Aorta (tissue), 5 donors: ENCODE data around the gene NLGN1. TPM values are rescaled to one million over a fixed set of nuclear protein-coding genes. Genes with fewer than 3 reads are reported as not detected.

Source experiments
- ATAC-seq: fragments of 200-7000 bp; cut with Tn5 transposase; one replicate; pipeline ENCODE4 v1.9.1; 2022; ENCODE audit warnings: moderate library complexity; ENCODE audit not compliant: low FRiP score
- DNase-seq, 2 donors: peaks; one replicate each; pipeline ENCODE4 v3.0.0-alpha.2; 2020
- H3K27ac ChIP-seq, 2 donors: one replicate each; pipeline ENCODE4 v1.5.1; 2013; ENCODE audit warnings: low read length in 2 of 2, mild to moderate bottlenecking in 2 of 2, moderate library complexity in 2 of 2, control low read depth in 1 of 2, inconsistent platforms in 1 of 2, low read depth in 1 of 2
- H3K27me3 ChIP-seq, 2 donors: one replicate each; pipeline ENCODE4 v1.6.1; 2013; ENCODE audit warnings: control low read depth in 1 of 2, low read length in 1 of 2, mild to moderate bottlenecking in 1 of 2, moderate library complexity in 1 of 2; ENCODE audit not compliant: insufficient read depth in 2 of 2, control insufficient read depth in 1 of 2
- H3K36me3 ChIP-seq, 2 donors: one replicate each; pipeline ENCODE4 v1.6.1; 2013; ENCODE audit warnings: control low read depth in 1 of 2, low read length in 1 of 2, mild to moderate bottlenecking in 1 of 2; ENCODE audit not compliant: insufficient read depth in 2 of 2, control insufficient read depth in 1 of 2
- H3K4me1 ChIP-seq, 2 donors: one replicate each; pipeline ENCODE4 v1.6.1; 2013; ENCODE audit warnings: low read length in 2 of 2, control low read depth in 1 of 2, mild to moderate bottlenecking in 1 of 2, moderate library complexity in 1 of 2; ENCODE audit not compliant: insufficient read depth in 2 of 2, control insufficient read depth in 1 of 2
- H3K4me3 ChIP-seq, 2 donors: one replicate each; pipeline ENCODE4 v1.5.1; 2013; ENCODE audit warnings: low read length in 2 of 2, control low read depth in 1 of 2, mild to moderate bottlenecking in 1 of 2
- H3K9me3 ChIP-seq: one replicate; pipeline ENCODE4 v1.6.1; 2013; ENCODE audit warnings: mild to moderate bottlenecking, low read length; ENCODE audit not compliant: control insufficient read depth
- WGBS, 2 donors: extraction: QIAGEN DNeasy Blood & Tissue Kit; methylation state at CpG; one replicate each; pipeline ENCODE4 v1.1.7; 2013; 5-methylcytosine and 5-hydroxymethylcytosine counted together
- intact Hi-C, 2 donors: fragments of 100-400 bp; cut with DNase I; formaldehyde crosslinking; loops; one replicate each; pipeline versions ENCODE4 v1.14.2 to v1.15.0; 2022
- polyA plus RNA-seq, 2 donors: library from polyadenylated mRNA; stranded (reverse); fragments of 200-250 nt; gene quantifications; one replicate each; pipeline ENCODE4 v1.2.3, GENCODE V29; 2013
- total RNA-seq, 2 donors: library from RNA; stranded (reverse); fragmentation: NEBNext Ultra II Directional; extraction: Animal tissue kit (Norgen Biotek cat#: 25700); gene quantifications; one replicate each; pipeline ENCODE4 v1.2.1, GENCODE V29; 2021
- donor health status: healthy with polysubstance abuse.
- donor health status: Bipolar disorder and iron deficiency.
- donor health status: DM: no; HTN: no; CAD: no.
- donor health status: DM: no; HTN: no; CAD: no.
- donor health status: DM: yes; HTN: yes; CAD: no.

Gene NLGN1
- total and polyA plus RNA-seq, 4 donors, result 0.50 to 20.0 (median 8.6) TPM

DNA sequence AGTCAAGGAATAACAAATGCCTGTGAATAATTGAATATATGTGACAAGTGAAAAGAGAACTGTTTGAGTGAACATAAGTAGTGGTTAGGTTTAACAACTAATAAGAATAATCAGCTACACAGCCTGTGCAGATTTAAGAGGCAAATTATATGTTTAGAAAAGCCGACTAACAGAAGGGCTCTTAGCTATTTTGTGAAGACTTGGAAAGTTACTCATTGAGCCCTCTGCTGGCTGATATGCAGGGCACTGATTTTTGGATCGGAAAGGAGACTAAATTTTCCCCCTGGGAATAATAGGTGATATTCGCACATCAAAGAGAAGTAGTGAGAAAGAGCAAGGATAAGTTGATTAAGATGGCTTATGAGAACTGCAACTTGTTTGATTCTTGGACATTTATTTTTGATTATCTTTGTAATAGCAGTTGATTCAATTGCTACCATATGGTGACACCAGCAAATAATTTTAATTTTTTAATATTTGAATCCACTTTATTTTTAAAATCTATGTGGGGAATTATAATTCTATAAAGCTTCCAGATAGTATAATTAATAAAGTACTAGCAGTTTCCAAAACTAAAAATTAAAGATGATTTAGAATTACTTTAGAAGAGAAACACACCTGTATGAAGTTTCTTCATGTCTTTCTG is 156.2 kb downstream of the NLGN1 start:
- ATAC-seq, result no peak
- no peak overlapping the region for H3K27ac ChIP-seq
- H3K27me3 ChIP-seq, result no peaks in the 10 kb centered on the region
- intact Hi-C loops, result loop anchor here (5.0 kb wide), 2 partner anchors 141 to 181 kb away; no protein-coding TSS in a partner anchor
- H3K36me3 ChIP-seq, result no peaks in the 10 kb centered on the region
- 2% methylated on average over 3 of the region's 3 CpGs for WGBS, 2 donors
- H3K9me3 ChIP-seq, result no peaks in the 10 kb centered on the region
- H3K4me1 ChIP-seq, result no peaks in the 10 kb centered on the region
- no peak for DNase-seq
- no peak overlapping the region for H3K4me3 ChIP-seq

DNA sequence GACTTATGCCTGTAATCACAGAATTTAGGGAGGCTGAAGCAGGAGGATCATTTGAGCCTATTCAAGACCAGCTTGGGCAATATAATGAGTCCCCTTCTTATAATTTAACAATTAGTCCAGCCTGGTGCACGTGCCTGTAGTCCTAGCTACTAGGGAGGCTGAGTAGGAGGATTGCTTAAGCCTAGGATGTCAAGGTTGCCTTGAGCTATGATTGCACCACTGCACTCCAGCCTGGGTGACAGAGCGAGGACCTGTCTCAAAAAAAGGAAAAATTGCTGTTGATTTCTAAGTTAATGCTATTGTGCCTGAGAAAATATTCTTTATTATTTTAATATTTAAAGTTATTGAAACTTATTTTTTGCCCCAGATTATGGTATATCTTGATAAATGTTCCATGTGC is 159.0 kb downstream of the NLGN1 start:
- Histone ChIP-seq H3K4me1 (no peaks in the 10 kb centered on the region), H3K27me3 (no peaks in the 10 kb centered on the region), H3K27ac (no peak overlapping the region), H3K4me3 (no peak overlapping the region), H3K9me3 (no peaks in the 10 kb centered on the region), H3K36me3 (no peaks in the 10 kb centered on the region)
- ATAC-seq, result no peak
- 89 to 93% methylated on average over 2 of the region's 2 CpGs for WGBS, 2 donors
- intact Hi-C loops, result no loop called here
- no peak for DNase-seq

DNA sequence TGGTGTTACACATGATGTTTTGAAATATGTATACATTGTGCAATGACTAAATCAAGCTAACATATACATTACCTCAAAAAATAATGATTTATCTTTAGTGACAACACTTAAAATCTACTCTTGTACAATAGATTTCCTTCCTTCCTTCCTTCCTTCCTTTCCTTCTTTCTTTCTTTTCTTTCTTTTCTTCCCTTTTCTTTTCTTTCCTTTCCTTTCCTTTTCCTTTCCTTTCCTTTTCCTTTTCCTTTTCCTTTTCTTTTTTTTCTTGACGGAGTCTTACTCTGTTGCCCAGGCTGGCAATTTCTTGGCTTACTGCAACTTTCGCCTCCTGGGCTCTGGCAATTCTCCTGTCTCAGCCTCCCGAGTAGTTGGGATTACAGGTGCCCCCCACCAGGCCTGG is 170.5 kb downstream of the NLGN1 start:
- Histone ChIP-seq H3K9me3 (no peaks in the 10 kb centered on the region), H3K36me3 (no peaks in the 10 kb centered on the region), H3K4me1 (no peaks in the 10 kb centered on the region), H3K4me3 (no peak overlapping the region), H3K27me3 (no peaks in the 10 kb centered on the region), H3K27ac (no peak overlapping the region)
- ATAC-seq (no peak), DNase-seq (no peak)
- 91 to 97% methylated on average over 3 of the region's 3 CpGs for WGBS, 2 donors
- intact Hi-C loops, result no loop called here

DNA sequence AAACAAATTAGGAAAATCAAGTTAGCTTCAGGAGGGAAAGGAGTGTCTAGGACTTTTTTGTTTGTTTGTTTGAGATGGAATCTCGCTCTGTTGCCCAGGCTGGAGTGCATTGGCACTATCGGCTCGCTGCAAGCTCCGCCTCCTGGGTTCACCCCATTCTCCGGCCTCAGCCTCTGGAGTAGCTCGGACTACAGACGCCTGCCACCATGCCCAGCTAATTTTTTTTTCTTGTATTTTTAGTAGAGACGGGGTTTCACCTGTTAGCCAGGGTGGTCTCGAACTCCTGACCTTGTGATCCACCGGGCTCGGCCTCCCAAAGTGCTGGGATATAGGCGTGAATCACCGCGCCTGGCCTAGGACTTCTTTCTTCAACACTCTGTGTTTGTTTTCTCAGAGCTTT is 171.1 kb downstream of the NLGN1 start:
- Histone ChIP-seq H3K27ac (no peak overlapping the region), H3K27me3 (no peaks in the 10 kb centered on the region), H3K9me3 (no peaks in the 10 kb centered on the region), H3K4me3 (no peak overlapping the region), H3K36me3 (no peaks in the 10 kb centered on the region), H3K4me1 (no peaks in the 10 kb centered on the region)
- WGBS, 2 donors, result 81 to 91% methylated on average over 14 of the region's 14 CpGs
- DNase-seq, result peak in 1 of 2 donors; percentile 40
- ATAC-seq, result no peak
- intact Hi-C loops, result no loop called here

DNA sequence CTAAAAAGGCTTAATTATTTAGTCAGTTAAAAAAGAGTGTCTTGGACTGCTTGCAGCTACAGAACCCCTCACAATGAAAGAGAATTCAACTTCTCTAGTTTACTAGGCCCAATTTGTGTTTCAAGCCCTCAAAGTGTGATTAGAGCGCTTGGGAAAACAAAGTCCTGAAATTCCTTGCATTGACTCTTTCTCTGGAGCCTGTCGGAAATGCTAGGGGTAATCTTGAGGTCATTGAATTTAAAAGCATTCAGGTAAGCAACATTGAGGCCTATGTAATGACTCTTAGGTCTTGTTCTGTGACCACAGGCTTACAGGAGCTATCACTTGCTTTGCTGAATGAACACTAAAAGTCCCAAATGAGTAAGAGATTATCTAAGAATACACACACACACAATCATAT is 186.0 kb downstream of the NLGN1 start:
- Histone ChIP-seq H3K27me3 (no peaks in the 10 kb centered on the region), H3K27ac (no peak overlapping the region), H3K4me3 (no peak overlapping the region), H3K9me3 (no peaks in the 10 kb centered on the region), H3K36me3 (no peaks in the 10 kb centered on the region), H3K4me1 (peaks cover 0 to 1% of the 10 kb centered on the region in 2 donors)
- intact Hi-C loops, result loop anchor here in 1 of 2 donors (10.0 kb wide), 1 partner anchor 151 kb away; no protein-coding TSS in a partner anchor
- no peak for ATAC-seq
- WGBS, 2 donors, result 90 to 95% methylated on average over 2 of the region's 2 CpGs
- no peak for DNase-seq

DNA sequence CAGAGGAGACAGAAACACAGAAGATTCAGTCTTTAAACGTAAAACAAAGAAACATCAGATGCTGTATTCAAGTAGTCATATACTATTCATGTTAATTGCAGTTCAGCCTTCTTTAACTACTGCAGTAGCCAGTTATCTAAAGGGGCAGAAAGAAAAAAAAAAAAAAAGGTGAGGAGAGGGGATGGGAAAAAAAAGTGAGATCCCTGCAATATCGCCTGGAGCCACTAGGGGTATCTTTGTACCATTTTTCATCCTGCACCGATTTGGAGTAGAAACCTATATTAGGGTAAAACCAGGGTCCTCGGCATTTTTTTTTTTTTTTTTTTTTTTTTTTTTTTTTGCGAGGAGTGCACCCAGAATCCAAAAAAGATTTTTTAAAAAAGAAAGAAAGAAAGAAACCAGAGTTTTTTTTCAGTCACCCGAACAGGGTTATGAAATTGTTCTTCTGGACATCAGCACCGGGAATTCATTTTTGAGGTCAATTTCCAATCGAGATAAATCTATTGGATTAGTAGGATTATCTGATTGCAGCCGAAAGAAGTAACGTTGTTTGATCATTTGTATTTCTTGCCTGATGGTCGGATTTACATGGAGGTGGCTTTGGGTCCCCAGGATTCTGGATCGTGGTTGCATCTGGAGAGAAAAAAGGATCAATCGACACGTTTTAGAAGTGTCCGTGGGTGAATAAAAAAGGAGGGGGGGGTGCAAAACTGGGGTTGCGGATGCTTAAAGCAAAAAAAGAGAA is 186.7 kb downstream of the NLGN1 start:
- 3 to 4% methylated on average over 16 of the region's 16 CpGs for WGBS, 2 donors
- Histone ChIP-seq H3K9me3 (no peaks in the 10 kb centered on the region), H3K4me1 (peaks cover 0 to 1% of the 10 kb centered on the region in 2 donors), H3K36me3 (no peaks in the 10 kb centered on the region), H3K27me3 (no peaks in the 10 kb centered on the region), H3K4me3 (peak overlapping the region; percentile 46 to 97), H3K27ac (no peak overlapping the region)
- intact Hi-C loops, result loop anchor here in 1 of 2 donors (10.0 kb wide), 1 partner anchor 151 kb away; no protein-coding TSS in a partner anchor
- ATAC-seq (peak; percentile 78), DNase-seq (no peak)

DNA sequence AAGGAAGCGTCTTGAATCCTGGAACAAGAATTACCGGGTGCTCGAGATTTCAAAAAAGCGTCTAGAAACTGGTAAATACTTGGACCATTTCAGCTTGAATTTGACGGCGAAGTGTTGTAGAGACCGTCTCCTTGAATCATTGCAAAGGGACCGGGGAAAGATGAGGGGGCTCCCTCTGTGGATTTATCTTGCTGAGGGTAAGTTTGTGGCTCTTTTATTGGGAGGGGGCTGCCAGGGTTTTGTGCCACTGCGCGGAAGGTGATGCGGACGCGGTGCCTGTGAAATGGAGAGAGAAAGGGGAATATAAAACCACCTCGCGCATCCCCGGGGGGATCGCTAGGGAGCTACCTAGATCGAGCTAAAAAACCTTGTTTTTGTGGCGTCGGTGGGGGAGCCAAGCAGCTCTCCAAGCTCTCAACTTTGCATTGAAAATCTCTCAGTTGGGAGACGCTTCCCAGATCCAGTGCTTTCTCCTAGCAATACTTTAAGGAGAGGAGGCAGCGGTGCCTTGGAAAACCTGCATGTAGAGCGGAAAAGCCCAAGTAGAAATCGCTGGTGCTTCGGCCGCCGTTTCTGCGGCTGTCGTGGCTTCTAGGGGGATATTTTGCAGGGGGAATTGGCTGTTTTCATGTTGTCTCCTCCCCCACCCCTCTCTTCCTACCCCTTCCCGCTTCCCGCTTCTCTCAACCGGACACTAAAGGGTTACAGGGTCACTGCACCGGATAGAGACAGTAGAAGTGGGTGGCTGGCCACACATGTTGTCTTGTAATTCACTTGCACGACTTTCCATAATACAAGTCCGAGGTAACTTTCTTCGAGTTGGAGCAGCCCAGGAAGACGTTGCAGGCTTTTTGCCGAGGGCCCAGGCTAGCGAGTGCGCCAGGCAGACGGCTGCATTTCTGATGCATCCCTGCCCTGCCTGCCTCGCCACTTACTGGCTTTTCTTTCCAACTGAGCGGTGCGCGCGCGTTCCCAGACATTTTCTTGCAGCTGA is 187.6 kb downstream of the NLGN1 start:
- Histone ChIP-seq H3K4me1 (peaks cover 0 to 1% of the 10 kb centered on the region in 2 donors), H3K27ac (peak overlapping the region in 1 of 2 donors; percentile 16), H3K9me3 (no peaks in the 10 kb centered on the region), H3K4me3 (peak overlapping the region; percentile 46 to 97), H3K27me3 (no peaks in the 10 kb centered on the region), H3K36me3 (no peaks in the 10 kb centered on the region)
- 1% methylated on average over 47 of the region's 47 CpGs for WGBS, 2 donors
- DNase-seq (peak; percentile 73 to 84), ATAC-seq (peak; percentile 80)
- intact Hi-C loops, result loop anchor here in 1 of 2 donors (10.0 kb wide), 1 partner anchor 150 kb away; no protein-coding TSS in a partner anchor

DNA sequence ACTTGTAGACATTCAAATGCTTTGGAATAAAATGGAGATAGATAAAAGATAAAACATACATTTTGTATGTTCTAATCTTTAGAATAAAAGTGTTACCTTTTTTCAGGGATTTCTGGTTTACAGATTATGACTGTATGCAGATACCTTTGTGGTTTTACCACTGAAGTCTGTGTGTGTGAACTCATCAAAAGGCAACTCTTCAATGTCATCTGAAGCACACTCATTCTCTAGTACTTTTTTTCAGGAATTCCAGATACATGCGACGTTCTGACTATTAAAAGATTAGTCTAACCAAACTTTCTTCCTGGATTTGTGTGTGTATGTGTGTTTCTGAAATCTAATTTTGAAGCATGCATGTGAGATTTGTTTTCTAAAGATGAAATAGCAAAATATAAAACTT is 188.6 kb downstream of the NLGN1 start:
- Histone ChIP-seq H3K9me3 (no peaks in the 10 kb centered on the region), H3K27me3 (no peaks in the 10 kb centered on the region), H3K27ac (no peak overlapping the region), H3K36me3 (no peaks in the 10 kb centered on the region), H3K4me1 (peaks cover 0 to 1% of the 10 kb centered on the region in 2 donors), H3K4me3 (peak overlapping the region in 1 of 2 donors; percentile 97)
- WGBS, 2 donors, result 9 to 21% methylated on average over 2 of the region's 2 CpGs
- ATAC-seq (no peak), DNase-seq (no peak)
- intact Hi-C loops, result loop anchor here in 1 of 2 donors (10.0 kb wide), 1 partner anchor 149 kb away; no protein-coding TSS in a partner anchor
